ENCODE measurements around the gene BST1. TPM values are rescaled to one million over a fixed set of nuclear protein-coding genes. Genes with fewer than 3 reads are reported as not detected.

The BST1 gene
- total RNA-seq, 1 experiment from 2014 or later, result 1.1 TPM

DNA sequence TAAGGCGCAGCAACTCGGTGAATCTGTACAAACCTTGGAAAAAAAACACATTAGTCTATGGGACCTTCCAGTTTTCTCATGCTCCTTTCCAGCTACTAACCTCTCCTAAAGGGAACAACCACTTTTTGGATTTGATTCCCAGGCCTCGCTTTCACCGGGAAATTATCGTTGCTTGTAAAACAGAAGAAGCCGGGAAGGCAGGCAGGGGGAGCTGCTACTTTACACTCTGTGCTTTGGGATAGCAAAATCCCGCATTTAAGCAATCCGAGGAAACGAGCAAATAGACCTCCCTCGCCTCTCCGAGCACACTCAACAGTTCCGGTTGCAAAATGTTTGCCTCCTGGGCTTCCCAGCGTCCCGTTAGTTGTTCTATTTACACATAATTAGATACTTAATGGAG lies 76.4 kb downstream of the BST1 start:
- ChIA-PET POLR2A (interaction anchor here (0.5 to 0.6 kb wide), 2 partner anchors 149 to 222 kb away, joined by 3 to 4 read pairs; no protein-coding TSS in a partner anchor), CTCF (interaction anchor here (0.6 to 1.7 kb wide), 7 partner anchors 21 to 1668 kb away, joined by 3 to 4 read pairs (median 3); no protein-coding TSS in a partner anchor)
- TF ChIP-seq, protein P1, sequence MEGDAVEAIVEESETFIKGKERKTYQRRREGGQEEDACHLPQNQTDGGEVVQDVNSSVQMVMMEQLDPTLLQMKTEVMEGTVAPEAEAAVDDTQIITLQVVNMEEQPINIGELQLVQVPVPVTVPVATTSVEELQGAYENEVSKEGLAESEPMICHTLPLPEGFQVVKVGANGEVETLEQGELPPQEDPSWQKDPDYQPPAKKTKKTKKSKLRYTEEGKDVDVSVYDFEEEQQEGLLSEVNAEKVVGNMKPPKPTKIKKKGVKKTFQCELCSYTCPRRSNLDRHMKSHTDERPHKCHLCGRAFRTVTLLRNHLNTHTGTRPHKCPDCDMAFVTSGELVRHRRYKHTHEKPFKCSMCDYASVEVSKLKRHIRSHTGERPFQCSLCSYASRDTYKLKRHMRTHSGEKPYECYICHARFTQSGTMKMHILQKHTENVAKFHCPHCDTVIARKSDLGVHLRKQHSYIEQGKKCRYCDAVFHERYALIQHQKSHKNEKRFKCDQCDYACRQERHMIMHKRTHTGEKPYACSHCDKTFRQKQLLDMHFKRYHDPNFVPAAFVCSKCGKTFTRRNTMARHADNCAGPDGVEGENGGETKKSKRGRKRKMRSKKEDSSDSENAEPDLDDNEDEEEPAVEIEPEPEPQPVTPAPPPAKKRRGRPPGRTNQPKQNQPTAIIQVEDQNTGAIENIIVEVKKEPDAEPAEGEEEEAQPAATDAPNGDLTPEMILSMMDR (IDR thresholded peaks at IDR 0.05; ENCODE audit: unreplicated experiment), result no peak
- Mint-ChIP-seq H3K27ac (ENCODE audit: low read depth, unreplicated experiment) (peak overlapping the region; percentile 46), H3K4me1 (ENCODE audit: insufficient read depth, unreplicated experiment) (peaks cover 18% of the 10 kb centered on the region), H3K9me3 (ENCODE audit: unreplicated experiment) (no peaks in the 10 kb centered on the region), H3K36me3 (ENCODE audit: insufficient read depth, unreplicated experiment) (no peaks in the 10 kb centered on the region), H3K4me3 (ENCODE audit: unreplicated experiment) (peak overlapping the region; percentile 53), H3K27me3 (ENCODE audit: insufficient read depth, unreplicated experiment) (peaks cover 18% of the 10 kb centered on the region)
- BruUV-seq (replicated peaks), result no TSS peak
- DNase-seq (ENCODE audit: unreplicated experiment), result peak; percentile 81
- intact Hi-C loops (cut with micrococcal nuclease), result no loop called here

DNA sequence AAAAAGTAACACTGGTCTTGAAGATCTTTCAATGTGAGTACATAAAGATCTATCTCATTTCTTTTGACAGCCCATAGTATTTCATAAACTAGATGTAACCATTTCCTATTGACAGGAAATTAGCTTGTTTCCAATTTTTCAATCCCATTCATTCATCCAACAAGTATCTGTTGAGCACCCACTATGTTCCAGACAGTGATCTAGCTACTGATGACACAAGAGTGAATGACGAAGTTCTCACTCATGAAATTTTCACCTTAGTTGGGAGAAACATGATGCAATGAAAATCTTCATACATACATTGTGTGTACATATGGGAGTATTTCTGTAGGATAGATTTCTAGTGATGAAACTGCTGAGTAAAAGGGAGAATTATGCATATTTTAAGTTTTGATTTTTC lies 76.9 kb downstream of the BST1 start:
- POLR2A ChIA-PET, result interaction anchor here (0.6 kb wide), 1 partner anchor 221 kb away, joined by 3 read pairs; no protein-coding TSS in a partner anchor
- BruUV-seq (replicated peaks), result no TSS peak
- H3K4me3 Mint-ChIP-seq (ENCODE audit: unreplicated experiment), result peak overlapping the region; percentile 53
- DNase-seq (ENCODE audit: unreplicated experiment), result peak; percentile 38
- H3K36me3 Mint-ChIP-seq (ENCODE audit: insufficient read depth, unreplicated experiment), result no peaks in the 10 kb centered on the region
- TF ChIP-seq, protein P1 (IDR thresholded peaks at IDR 0.05; ENCODE audit: unreplicated experiment), result no peak
- intact Hi-C loops (cut with micrococcal nuclease), result no loop called here
- CTCF ChIA-PET, result interaction anchor here (0.6 to 1.7 kb wide), 12 partner anchors 9 to 1668 kb away, joined by 3 to 7 read pairs (median 3); no protein-coding TSS in a partner anchor
- peak overlapping the region; percentile 46 for H3K27ac Mint-ChIP-seq (ENCODE audit: low read depth, unreplicated experiment)
- H3K9me3 Mint-ChIP-seq (ENCODE audit: unreplicated experiment), result no peaks in the 10 kb centered on the region
- peaks cover 18% of the 10 kb centered on the region for H3K4me1 Mint-ChIP-seq (ENCODE audit: insufficient read depth, unreplicated experiment)
- peaks cover 13% of the 10 kb centered on the region for H3K27me3 Mint-ChIP-seq (ENCODE audit: insufficient read depth, unreplicated experiment)

DNA sequence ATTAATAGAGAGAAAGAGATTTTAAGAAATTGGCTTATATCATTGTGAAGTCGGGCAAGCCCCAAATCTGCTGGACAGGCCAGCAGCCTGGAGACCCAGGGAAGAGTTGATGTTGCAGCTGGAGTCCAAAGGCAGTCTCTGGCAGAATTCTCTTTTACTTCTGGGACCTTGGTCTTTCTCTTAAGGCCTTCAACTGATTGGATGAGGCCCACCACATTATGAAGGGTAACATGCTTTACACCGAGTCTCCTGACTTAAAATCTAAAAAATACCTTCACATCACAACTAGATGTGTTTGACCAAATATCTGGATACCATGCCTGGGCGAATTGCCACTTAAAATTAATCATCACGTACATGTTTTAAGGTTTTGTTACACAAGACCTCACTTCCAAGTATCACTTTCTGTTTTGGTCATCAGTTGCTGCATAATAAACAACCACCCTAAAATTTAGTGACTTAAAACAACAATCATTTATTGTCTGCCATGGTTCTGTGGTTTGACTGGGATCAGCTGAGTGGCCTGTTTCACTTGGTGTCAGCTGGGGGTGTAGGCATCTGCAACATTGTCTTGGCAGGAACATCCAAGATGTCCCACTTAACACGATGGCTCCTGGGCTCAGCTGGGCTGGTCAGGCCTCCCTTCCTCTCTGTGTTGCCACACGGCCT lies 78.7 kb downstream of the BST1 start:
- no peaks in the 10 kb centered on the region for H3K27me3 Mint-ChIP-seq (ENCODE audit: insufficient read depth, unreplicated experiment)
- H3K36me3 Mint-ChIP-seq (ENCODE audit: insufficient read depth, unreplicated experiment), result no peaks in the 10 kb centered on the region
- TF ChIP-seq, protein P1 (IDR thresholded peaks at IDR 0.05; ENCODE audit: unreplicated experiment), result no peak
- no peaks in the 10 kb centered on the region for H3K9me3 Mint-ChIP-seq (ENCODE audit: unreplicated experiment)
- CTCF ChIA-PET, result interaction anchor here (1.0 to 1.6 kb wide), 2 partner anchors 24 to 175 kb away, joined by 3 to 6 read pairs; no protein-coding TSS in a partner anchor
- intact Hi-C loops (cut with micrococcal nuclease), result no loop called here
- no peak overlapping the region for H3K4me3 Mint-ChIP-seq (ENCODE audit: unreplicated experiment)
- peaks cover 18% of the 10 kb centered on the region for H3K4me1 Mint-ChIP-seq (ENCODE audit: insufficient read depth, unreplicated experiment)
- no TSS peak for BruUV-seq (replicated peaks)
- POLR2A ChIA-PET, result no interaction called here
- peak; percentile 65 for DNase-seq (ENCODE audit: unreplicated experiment)
- H3K27ac Mint-ChIP-seq (ENCODE audit: low read depth, unreplicated experiment), result no peak overlapping the region

Other genes with a start within 250 kb of the BST1 start
- gene CC2D2A, start 233.2 kb upstream of the BST1 start, total RNA-seq (2022), result 7.7 and 8.6 TPM in 2 replicates
- 68.0 and 96.8 TPM in 2 replicates for gene FBXL5, start 47.7 kb upstream of the BST1 start, total RNA-seq (2022)
- 33.6 and 46.5 TPM in 2 replicates for gene FAM200B, start 21.2 kb upstream of the BST1 start, total RNA-seq (2022)
- gene CD38, start 75.3 kb downstream of the BST1 start, total RNA-seq (2022), result not detected in 2 replicates
- gene FGFBP1, start 235.7 kb downstream of the BST1 start, total RNA-seq (2022), result 9.5 and 13.8 TPM in 2 replicates